ENCODE results near the gene SPARCL1. TPM values are rescaled to one million over a fixed set of nuclear protein-coding genes. Genes with fewer than 3 reads are reported as not detected.
A peak's percentile ranks its signal among the peaks of the same experiment; 100 is the strongest.
"Not testable (repeated sequence)": the region's sequence is repeated elsewhere in the genome, so short reads cannot be mapped to it uniquely, and the experiment has no call there.

Gene SPARCL1
- total RNA-seq, result 100 to 1,000 TPM; 312 to 741 (median 433) TPM

GRCh38 chr4:87529187-87529586 lies at the start of gene SPARCL1:
SPARCL1 (minus strand) TSS chr4:87529376; CDS start chr4:87499574, 29,802 bp downstream.
- peaks cover 0 to 37% (median 7%) of the 10 kb centered on the region in 4 donors for H3K4me1 ChIP-seq
- WGBS, 2 donors, result 14 to 17% methylated on average over 4 of the region's 4 CpGs
- H3K9me3 ChIP-seq, result peaks cover 0 to 11% (median 0%) of the 10 kb centered on the region in 4 donors
- H3K27ac ChIP-seq, result peak within 1 kb of the TSS; percentile 71 to 87 (median 80)
- peaks cover 0 to 7% (median 0%) of the 10 kb centered on the region in 3 donors for H3K36me3 ChIP-seq
- TF ChIP-seq EP300 (IDR thresholded peaks at IDR 0.05), result peak in 1 of 2 donors; percentile 62
- TF ChIP-seq POLR2A (IDR thresholded peaks at IDR 0.05), result peak in 1 of 2 donors; percentile 30
- no peak for TF ChIP-seq CTCF (IDR thresholded peaks at IDR 0.05)
- DNase-seq (ENCODE audit: low spot score in 2 of 2), result peak in 1 of 2 donors; percentile 42
- no peaks in the 10 kb centered on the region for H3K27me3 ChIP-seq
- peak within 1 kb of the TSS; percentile 19 to 47 (median 29) for H3K4me3 ChIP-seq

GRCh38 chr4:87575983-87576382 lies 46.8 kb upstream of the SPARCL1 start:
- no peak overlapping the region for H3K27ac ChIP-seq
- no peak overlapping the region for H3K4me3 ChIP-seq
- TF ChIP-seq CTCF (IDR thresholded peaks at IDR 0.05), result no peak
- no peak for TF ChIP-seq EP300 (IDR thresholded peaks at IDR 0.05)
- no peak for TF ChIP-seq POLR2A (IDR thresholded peaks at IDR 0.05)
- no peaks in the 10 kb centered on the region for H3K27me3 ChIP-seq
- H3K9me3 ChIP-seq, result no peaks in the 10 kb centered on the region
- DNase-seq (ENCODE audit: low spot score in 2 of 2), result no peak
- no peaks in the 10 kb centered on the region for H3K4me1 ChIP-seq
- no peaks in the 10 kb centered on the region for H3K36me3 ChIP-seq

- TF ChIP-seq EP300 (IDR thresholded peaks at IDR 0.05), result no peak
- no peak for TF ChIP-seq CTCF (IDR thresholded peaks at IDR 0.05)
- no peak for TF ChIP-seq POLR2A (IDR thresholded peaks at IDR 0.05)
- Histone ChIP-seq H3K4me3 (no peak overlapping the region), H3K9me3 (no peaks in the 10 kb centered on the region), H3K4me1 (no peaks in the 10 kb centered on the region), H3K27me3 (no peaks in the 10 kb centered on the region), H3K27ac (no peak overlapping the region), H3K36me3 (no peaks in the 10 kb centered on the region)
- WGBS, 2 donors, result 74 to 88% methylated on average over 1 of the region's 1 CpG
- DNase-seq (ENCODE audit: low spot score in 2 of 2), result no peak
Observed at GRCh38 chr4:87575408-87575807, 46.2 kb upstream of the SPARCL1 start.

- H3K4me3 ChIP-seq, result no peak overlapping the region
- TF ChIP-seq EP300 (IDR thresholded peaks at IDR 0.05) (no peak), CTCF (IDR thresholded peaks at IDR 0.05) (no peak), POLR2A (IDR thresholded peaks at IDR 0.05) (no peak)
- H3K36me3 ChIP-seq, result no peaks in the 10 kb centered on the region
- no peaks in the 10 kb centered on the region for H3K27me3 ChIP-seq
- 47 to 70% methylated on average over 3 of the region's 3 CpGs for WGBS, 2 donors
- no peaks in the 10 kb centered on the region for H3K4me1 ChIP-seq
- no peak for DNase-seq (ENCODE audit: low spot score in 2 of 2)
- no peak overlapping the region for H3K27ac ChIP-seq
- H3K9me3 ChIP-seq, result no peaks in the 10 kb centered on the region
Observed at GRCh38 chr4:87574996-87575395, 45.8 kb upstream of the SPARCL1 start.

- not testable (repeated sequence) for H3K9me3 ChIP-seq; DNase-seq (ENCODE audit: low spot score in 2 of 2); H3K4me1 ChIP-seq; H3K4me3 ChIP-seq; H3K27ac ChIP-seq; H3K36me3 ChIP-seq; H3K27me3 ChIP-seq
Observed at GRCh38 chr4:87574376-87574775, 45.2 kb upstream of the SPARCL1 start.

- H3K4me1 ChIP-seq, result no peaks in the 10 kb centered on the region
- H3K36me3 ChIP-seq, result no peaks in the 10 kb centered on the region
- no peak overlapping the region for H3K27ac ChIP-seq
- TF ChIP-seq CTCF (IDR thresholded peaks at IDR 0.05), result no peak
- no peak for TF ChIP-seq POLR2A (IDR thresholded peaks at IDR 0.05)
- TF ChIP-seq EP300 (IDR thresholded peaks at IDR 0.05), result no peak
- no peak overlapping the region for H3K4me3 ChIP-seq
- no peaks in the 10 kb centered on the region for H3K9me3 ChIP-seq
- H3K27me3 ChIP-seq, result no peaks in the 10 kb centered on the region
- WGBS, 2 donors, result 81 to 84% methylated on average over 5 of the region's 5 CpGs
- no peak for DNase-seq (ENCODE audit: low spot score in 2 of 2)
Observed at GRCh38 chr4:87570290-87570805, 41.2 kb upstream of the SPARCL1 start.

Measured in tibial nerve (tissue), 4 donors.